ENCODE measurements around the gene COG5. TPM values are rescaled to one million over a fixed set of nuclear protein-coding genes. Genes with fewer than 3 reads are reported as not detected.

The COG5 gene
- polyA plus RNA-seq, 1 of the 3 experiments (the other 2 are of a cell fraction) = 21.2 TPM

DNA sequence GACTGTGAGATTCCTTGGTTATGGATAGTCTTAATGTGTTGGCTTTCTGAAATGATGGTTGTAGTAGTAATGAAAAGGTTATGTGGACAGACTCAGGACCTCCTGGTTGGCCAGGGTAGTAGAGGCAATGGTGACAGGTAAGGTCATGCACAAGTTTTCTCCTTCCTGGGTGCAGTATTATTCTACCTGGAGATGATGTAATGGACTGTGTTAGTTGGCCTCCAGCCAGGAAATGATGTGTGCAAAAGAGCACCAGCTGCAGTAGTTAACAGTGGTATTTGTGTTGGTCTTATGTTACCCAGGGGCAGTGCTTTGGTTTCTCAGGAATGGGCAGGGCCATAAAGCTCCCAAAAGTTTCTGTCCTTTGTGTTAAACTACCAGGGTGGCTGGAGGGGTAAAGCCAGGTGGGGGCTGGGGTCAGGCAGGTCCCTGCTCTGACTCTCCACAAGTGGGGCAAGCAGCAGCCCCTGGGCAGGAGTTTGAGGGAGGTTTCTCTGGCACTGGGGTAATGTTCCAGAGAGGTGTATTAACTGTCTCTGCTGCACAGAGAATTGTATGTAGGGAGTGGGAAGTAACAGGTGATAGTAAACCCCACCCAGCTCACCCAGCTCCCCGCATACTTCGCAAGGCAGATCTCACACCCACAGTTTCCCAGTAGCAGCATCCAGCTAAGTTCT, 57.6 kb downstream of the COG5 start (continued):
- TF ChIP-seq, protein P1, sequence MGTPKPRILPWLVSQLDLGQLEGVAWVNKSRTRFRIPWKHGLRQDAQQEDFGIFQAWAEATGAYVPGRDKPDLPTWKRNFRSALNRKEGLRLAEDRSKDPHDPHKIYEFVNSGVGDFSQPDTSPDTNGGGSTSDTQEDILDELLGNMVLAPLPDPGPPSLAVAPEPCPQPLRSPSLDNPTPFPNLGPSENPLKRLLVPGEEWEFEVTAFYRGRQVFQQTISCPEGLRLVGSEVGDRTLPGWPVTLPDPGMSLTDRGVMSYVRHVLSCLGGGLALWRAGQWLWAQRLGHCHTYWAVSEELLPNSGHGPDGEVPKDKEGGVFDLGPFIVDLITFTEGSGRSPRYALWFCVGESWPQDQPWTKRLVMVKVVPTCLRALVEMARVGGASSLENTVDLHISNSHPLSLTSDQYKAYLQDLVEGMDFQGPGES (IDR thresholded peaks at IDR 0.05; ENCODE audit: low read depth, low read length) = no peak
- no peak for TF ChIP-seq USF1 (IDR thresholded peaks at IDR 0.05; ENCODE audit: borderline replicate concordance, low read depth)
- no peak for TF ChIP-seq EP300 (IDR thresholded peaks at IDR 0.05; ENCODE audit: borderline replicate concordance in 1 of 2, low read depth in 1 of 2, low read length in 1 of 2)

DNA sequence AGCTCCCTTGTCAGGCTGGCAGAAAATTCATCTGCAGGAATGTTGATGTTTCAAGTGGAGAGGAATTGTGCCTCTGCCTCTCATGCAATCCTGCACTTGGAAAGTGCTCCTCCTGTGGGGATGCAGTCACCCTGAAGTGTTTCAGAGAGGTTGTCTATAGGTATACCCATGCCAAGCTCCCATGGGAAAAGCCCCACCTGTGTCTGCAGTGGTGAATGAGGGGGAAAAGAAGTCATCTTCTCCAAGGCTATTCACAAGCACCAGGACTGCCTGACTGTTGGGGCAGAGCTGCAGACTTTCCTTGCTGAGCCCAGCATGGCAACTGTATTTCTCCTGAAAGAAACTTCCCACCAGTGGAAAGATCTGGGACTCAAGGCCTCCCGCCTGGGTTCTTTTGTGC, 58.4 kb downstream of the COG5 start:
- ChIA-PET POLR2A (no interaction called here), CTCF (interaction anchor here (0.6 to 2.0 kb wide), 5 partner anchors 12 to 60 kb away, joined by 3 to 5 read pairs (median 3); no protein-coding TSS in a partner anchor)
- Histone ChIP-seq H2AFZ (ENCODE audit: low read depth) (no peak overlapping the region), H3K4me3 (ENCODE audit: low read depth in 2 of 2, low read length in 1 of 2) (no peak overlapping the region), H3K36me3 (replicated peaks in 1 of 2; ENCODE audit: control insufficient read depth in 1 of 2, insufficient read depth in 2 of 2, low read length in 1 of 2) (peaks cover 0 to 11% of the 10 kb centered on the region in 2 experiments), H3K9me3 (no peaks in the 10 kb centered on the region), H3K9ac (no peak overlapping the region), H3K4me2 (no peak overlapping the region), H3F3A (replicated peaks; ENCODE audit: insufficient read depth) (no peaks in the 10 kb centered on the region), H3K79me2 (ENCODE audit: insufficient read depth) (peaks cover 3% of the 10 kb centered on the region; the same call in 1 of the 2 replicates), H3K4me1 (ENCODE audit: control insufficient read depth in 1 of 2, insufficient read depth in 2 of 2, low read depth in 1 of 2, low read length in 1 of 2) (peaks cover 0 to 5% of the 10 kb centered on the region in 2 experiments; a peak in 2 of 4 replicates), H3K27ac (ENCODE audit: low read depth in 2 of 2, low read length in 1 of 2) (no peak overlapping the region), H3K27me3 (ENCODE audit: insufficient read depth) (no peaks in the 10 kb centered on the region), H4K20me1 (ENCODE audit: insufficient read depth) (no peaks in the 10 kb centered on the region), H3K9me2 (no peaks in the 10 kb centered on the region)
- 100% methylated on average over 1 of the region's 1 CpG for WGBS (ENCODE audit: low lambda C conversion rate)
- TF ChIP-seq CHD2 (IDR thresholded peaks at IDR 0.05; ENCODE audit: low read length, partially characterized antibody) = no peak
- DNase-seq = no peak

GRCh38 chr7:107503687-107504086, 60.0 kb downstream of the COG5 start:
- H3K9ac ChIP-seq = no peak overlapping the region
- no peak for DNase-seq
- peaks cover 0 to 7% of the 10 kb centered on the region in 2 experiments for H3K36me3 ChIP-seq (replicated peaks in 1 of 2; ENCODE audit: control insufficient read depth in 1 of 2, insufficient read depth in 2 of 2, low read length in 1 of 2)
- no peak for TF ChIP-seq TAF1 (IDR thresholded peaks at IDR 0.05; ENCODE audit: borderline replicate concordance, low read depth, low read length)
- TF ChIP-seq NRF1 (IDR thresholded peaks at IDR 0.05; ENCODE audit: low read depth, low read length) = no peak
- TF ChIP-seq ELF1 (IDR thresholded peaks at IDR 0.05) = no peak
- no peak for TF ChIP-seq MXI1 (IDR thresholded peaks at IDR 0.05; ENCODE audit: low read depth, low read length)
- H3K79me2 ChIP-seq (ENCODE audit: insufficient read depth) = no peaks in the 10 kb centered on the region
- no peaks in the 10 kb centered on the region for H3K9me3 ChIP-seq
- ChIA-PET POLR2A (no interaction called here), CTCF (no interaction called here)
- H3K4me1 ChIP-seq (ENCODE audit: control insufficient read depth in 1 of 2, insufficient read depth in 2 of 2, low read depth in 1 of 2, low read length in 1 of 2) = peaks cover 0 to 5% of the 10 kb centered on the region in 2 experiments; a peak in 2 of 4 replicates
- H3K4me3 ChIP-seq (ENCODE audit: low read depth in 2 of 2, low read length in 1 of 2) = no peak overlapping the region
- H3F3A ChIP-seq (replicated peaks; ENCODE audit: insufficient read depth) = no peaks in the 10 kb centered on the region
- no peak overlapping the region for H2AFZ ChIP-seq (ENCODE audit: low read depth)
- H4K20me1 ChIP-seq (ENCODE audit: insufficient read depth) = no peaks in the 10 kb centered on the region
- H3K4me2 ChIP-seq = no peak overlapping the region
- no peaks in the 10 kb centered on the region for H3K27me3 ChIP-seq (ENCODE audit: insufficient read depth)
- H3K9me2 ChIP-seq = no peaks in the 10 kb centered on the region
- no peak overlapping the region for H3K27ac ChIP-seq (ENCODE audit: low read depth in 2 of 2, low read length in 1 of 2)

Data from SK-N-SH (cell line).